NK-92 treated with Interleukin-12 subunit alpha and Interleukin-12 subunit beta, amount 100 ng/mL, for 24 hours (cell line): ENCODE measurements around the gene FBXO27.
"Not testable (repeated sequence)": the region's sequence is repeated elsewhere in the genome, so short reads cannot be mapped to it uniquely, and the experiment has no call there.

Source experiments
- DNase-seq: peaks from one replicate; lab custom pipeline; 2025; lab: John Stamatoyannopoulos, UW

FBXO27 gene

GRCh38 chr19:39038098-39038497, 5.7 kb upstream of the FBXO27 start:
- DNase-seq, result no peak

GRCh38 chr19:39037194-39037593, 4.8 kb upstream of the FBXO27 start:
- DNase-seq, result no peak

GRCh38 chr19:39036581-39036980, 4.2 kb upstream of the FBXO27 start:
- DNase-seq, result no peak

GRCh38 chr19:39031368-39032062, 834 bp downstream of the FBXO27 start:
- DNase-seq, result no peak

GRCh38 chr19:39030854-39031367, 1.4 kb downstream of the FBXO27 start:
- no peak for DNase-seq

- DNase-seq, result no peak
Observed at GRCh38 chr19:39024875-39025641, 7.3 kb downstream of the FBXO27 start.

GRCh38 chr19:39021063-39021462, 11.3 kb downstream of the FBXO27 start:
- no peak for DNase-seq

GRCh38 chr19:39017646-39018045, 14.7 kb downstream of the FBXO27 start:
- no peak for DNase-seq

GRCh38 chr19:39017026-39017425, 15.3 kb downstream of the FBXO27 start:
- no peak for DNase-seq

- DNase-seq, result no peak
Observed at GRCh38 chr19:39014037-39014436, 18.3 kb downstream of the FBXO27 start.

- DNase-seq, result no peak
Observed at GRCh38 chr19:39009001-39009400, 23.3 kb downstream of the FBXO27 start.

- no peak for DNase-seq
Observed at GRCh38 chr19:39008137-39008536, 24.2 kb downstream of the FBXO27 start.

- DNase-seq, result no peak
Observed at GRCh38 chr19:39007096-39007495, 25.3 kb downstream of the FBXO27 start.

- no peak for DNase-seq
Observed at GRCh38 chr19:39004403-39004802, 27.9 kb downstream of the FBXO27 start.

- DNase-seq, result no peak
Observed at GRCh38 chr19:39003796-39004195, 28.6 kb downstream of the FBXO27 start.

- DNase-seq, result no peak
Observed at GRCh38 chr19:39003188-39003587, 29.2 kb downstream of the FBXO27 start.

GRCh38 chr19:39001041-39001440, 31.3 kb downstream of the FBXO27 start:
- DNase-seq, result no peak

GRCh38 chr19:38997576-38997975, 34.8 kb downstream of the FBXO27 start:
- DNase-seq, result not testable (repeated sequence)

- DNase-seq, result no peak
Observed at GRCh38 chr19:38993271-38993670, 39.1 kb downstream of the FBXO27 start.

GRCh38 chr19:38990949-38991697, 41.2 kb downstream of the FBXO27 start:
- no peak for DNase-seq

GRCh38 chr19:38989614-38990013, 42.7 kb downstream of the FBXO27 start:
- DNase-seq, result not testable (repeated sequence)

- DNase-seq, result no peak
Observed at GRCh38 chr19:38989066-38989605, 43.2 kb downstream of the FBXO27 start.
